MCF 10A (cell line): Measurements from ENCODE around the gene PRDX1. TPM values are rescaled to one million over a fixed set of nuclear protein-coding genes. Genes with fewer than 3 reads are reported as not detected.

Experiments
- BruUV-seq: library from RNA; stranded (reverse); fragments of 400-500 nt; replicated peaks from 2 replicates; lab custom pipeline; 2021; lab: Mats Ljungman, UMichigan
- CTCF ChIA-PET: fragments of 300-600 bp; sonication (Branson Sonifier 250); formaldehyde crosslinking; extraction: SDS; loops from one replicate; lab custom pipeline; 2021; ENCODE audit warnings: antibody characterized with exemption, inconsistent platforms; lab: Yijun Ruan, JAX
- POLR2A ChIA-PET: fragments of 300-600, 350-650 bp; sonication (Branson Sonifier 250); formaldehyde crosslinking; extraction: SDS; loops from one replicate; lab custom pipeline; 2020; ENCODE audit warnings: antibody characterized with exemption, inconsistent platforms; lab: Yijun Ruan, JAX
- DNase-seq: peaks from one replicate; pipeline ENCODE4 v3.0.0-alpha.2; 2018; ENCODE audit not compliant: unreplicated experiment
- H3K27ac Mint-ChIP-seq: one replicate; pipeline ENCODE4 v1.8.0; 2022; ENCODE audit warnings: mild to moderate bottlenecking, low read depth, mixed read lengths; ENCODE audit not compliant: unreplicated experiment
- H3K27me3 Mint-ChIP-seq: one replicate; pipeline ENCODE4 v1.8.0; 2022; ENCODE audit warnings: mixed read lengths; ENCODE audit not compliant: insufficient read depth, unreplicated experiment
- H3K36me3 Mint-ChIP-seq: one replicate; pipeline ENCODE4 v1.8.0; 2022; ENCODE audit warnings: mild to moderate bottlenecking, moderate library complexity, mixed read lengths; ENCODE audit not compliant: insufficient read depth, unreplicated experiment
- H3K4me1 Mint-ChIP-seq: one replicate; pipeline ENCODE4 v1.8.0; 2022; ENCODE audit warnings: mixed read lengths; ENCODE audit not compliant: insufficient read depth, unreplicated experiment
- H3K4me3 Mint-ChIP-seq: one replicate; pipeline ENCODE4 v1.8.0; 2022; ENCODE audit warnings: mild to moderate bottlenecking, moderate library complexity, mixed read lengths; ENCODE audit not compliant: unreplicated experiment
- H3K9me3 Mint-ChIP-seq: one replicate; pipeline ENCODE4 v1.8.0; 2022; ENCODE audit warnings: mixed read lengths; ENCODE audit not compliant: unreplicated experiment
- intact Hi-C: fragments of 100-400 bp; cut with micrococcal nuclease; formaldehyde crosslinking; loops from 2 replicates; pipeline ENCODE4 v1.14.1; 2022
- total RNA-seq: library from RNA; stranded (reverse); gene quantifications from 2 replicates; pipeline ENCODE4 v1.2.3, GENCODE V29; 2022
- TF ChIP-seq, protein P1 (sequence below): fragments of 200-600 bp; IDR thresholded peaks from one replicate; pipeline ENCODE4 v1.8.0; 2022; ENCODE audit warnings: antibody characterized with exemption, mild to moderate bottlenecking; ENCODE audit not compliant: unreplicated experiment

Gene PRDX1
- total RNA-seq, 1 experiment from 2014 or later, result 207 TPM

DNA sequence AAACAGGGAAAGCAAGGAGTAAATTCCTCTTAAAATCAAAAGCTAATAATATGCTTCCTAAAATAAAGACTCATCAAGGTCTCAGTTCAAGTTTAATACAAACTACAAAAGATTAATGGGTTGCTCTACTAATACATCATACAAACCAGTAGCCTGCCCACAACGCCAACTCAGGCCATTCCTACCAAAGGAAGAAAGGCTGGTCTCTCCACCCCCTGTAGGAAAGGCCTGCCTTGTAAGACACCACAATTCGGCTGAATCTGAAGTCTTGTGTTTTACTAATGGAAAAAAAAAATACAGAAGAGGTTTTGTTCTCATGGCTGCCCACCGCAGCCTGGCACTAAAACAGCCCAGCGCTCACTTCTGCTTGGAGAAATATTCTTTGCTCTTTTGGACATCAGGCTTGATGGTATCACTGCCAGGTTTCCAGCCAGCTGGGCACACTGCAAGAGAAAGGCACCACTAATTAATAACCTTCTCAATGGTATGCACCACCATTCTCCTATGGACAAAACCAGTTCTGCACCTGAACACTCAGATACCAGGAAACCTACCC is 10.6 kb downstream of the PRDX1 start:
- TF ChIP-seq, protein P1, sequence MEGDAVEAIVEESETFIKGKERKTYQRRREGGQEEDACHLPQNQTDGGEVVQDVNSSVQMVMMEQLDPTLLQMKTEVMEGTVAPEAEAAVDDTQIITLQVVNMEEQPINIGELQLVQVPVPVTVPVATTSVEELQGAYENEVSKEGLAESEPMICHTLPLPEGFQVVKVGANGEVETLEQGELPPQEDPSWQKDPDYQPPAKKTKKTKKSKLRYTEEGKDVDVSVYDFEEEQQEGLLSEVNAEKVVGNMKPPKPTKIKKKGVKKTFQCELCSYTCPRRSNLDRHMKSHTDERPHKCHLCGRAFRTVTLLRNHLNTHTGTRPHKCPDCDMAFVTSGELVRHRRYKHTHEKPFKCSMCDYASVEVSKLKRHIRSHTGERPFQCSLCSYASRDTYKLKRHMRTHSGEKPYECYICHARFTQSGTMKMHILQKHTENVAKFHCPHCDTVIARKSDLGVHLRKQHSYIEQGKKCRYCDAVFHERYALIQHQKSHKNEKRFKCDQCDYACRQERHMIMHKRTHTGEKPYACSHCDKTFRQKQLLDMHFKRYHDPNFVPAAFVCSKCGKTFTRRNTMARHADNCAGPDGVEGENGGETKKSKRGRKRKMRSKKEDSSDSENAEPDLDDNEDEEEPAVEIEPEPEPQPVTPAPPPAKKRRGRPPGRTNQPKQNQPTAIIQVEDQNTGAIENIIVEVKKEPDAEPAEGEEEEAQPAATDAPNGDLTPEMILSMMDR, result no peak
- H3K4me3 Mint-ChIP-seq, result no peak overlapping the region
- H3K36me3 Mint-ChIP-seq, result peaks cover 73% of the 10 kb centered on the region
- H3K27me3 Mint-ChIP-seq, result no peaks in the 10 kb centered on the region
- no peaks in the 10 kb centered on the region for H3K4me1 Mint-ChIP-seq
- no peaks in the 10 kb centered on the region for H3K9me3 Mint-ChIP-seq
- BruUV-seq, result no TSS peak
- no peak overlapping the region for H3K27ac Mint-ChIP-seq
- DNase-seq, result no peak
- ChIA-PET POLR2A (interaction anchor here (0.8 to 4.5 kb wide), 7 partner anchors 8 to 59 kb away, joined by 3 to 36 read pairs (median 5); partner anchors contain the start of gene PRDX1), CTCF (interaction anchor here (0.6 to 4.2 kb wide), 11 partner anchors 9 to 664 kb away, joined by 3 to 97 read pairs (median 4); partner anchors contain the start of genes CCDC163 and MMACHC)
- intact Hi-C loops, result loop anchor here (10.0 kb wide), 1 partner anchor 174 kb away; the partner anchor contains the start of genes GPBP1L1 and TMEM69

DNA sequence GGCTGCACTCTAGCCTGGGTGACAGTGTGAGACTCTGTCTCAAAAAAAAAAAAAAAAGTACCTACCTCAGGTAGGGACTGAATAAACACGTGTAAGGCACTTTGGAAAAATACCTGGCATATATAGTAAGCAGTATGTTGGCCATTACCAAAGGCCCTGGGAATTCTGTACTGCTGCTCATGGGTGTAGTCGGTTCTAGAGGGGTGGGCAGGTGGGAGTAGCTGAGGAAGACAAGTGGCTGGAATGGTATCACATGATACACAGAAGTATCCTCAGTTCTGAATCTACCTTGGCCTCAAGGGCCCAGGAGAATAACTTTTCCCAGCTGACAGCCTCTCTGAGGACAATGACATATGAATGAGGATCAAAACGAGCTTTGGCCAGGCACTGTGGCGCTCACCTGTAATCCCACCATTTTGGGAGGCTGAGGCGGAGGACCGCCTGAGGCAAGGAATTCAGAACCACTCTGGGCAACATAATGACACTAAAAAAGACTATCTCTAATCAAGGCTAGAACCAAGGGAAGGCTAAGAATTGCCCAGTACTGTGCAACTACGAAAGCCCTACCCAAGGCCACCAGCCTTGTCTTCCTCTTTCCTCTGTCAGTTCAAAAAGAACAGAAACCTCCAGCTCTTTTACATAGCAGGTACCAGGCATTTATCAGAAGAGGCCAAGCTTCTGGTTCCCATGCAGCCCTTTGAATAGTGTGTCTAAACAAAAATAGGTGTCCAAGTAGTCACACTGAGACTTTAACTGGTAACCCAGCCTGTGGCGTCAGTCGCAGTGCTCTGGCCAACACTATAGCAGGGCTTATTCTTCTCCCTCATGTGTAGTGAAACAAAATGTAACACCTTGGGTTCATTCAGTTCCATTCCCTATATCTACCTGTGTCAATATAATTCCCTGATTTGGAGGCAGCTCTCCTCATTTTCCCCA is 11.4 kb downstream of the PRDX1 start:
- Mint-ChIP-seq H3K4me1 (no peaks in the 10 kb centered on the region), H3K9me3 (no peaks in the 10 kb centered on the region), H3K36me3 (peaks cover 65% of the 10 kb centered on the region), H3K4me3 (no peak overlapping the region), H3K27ac (no peak overlapping the region), H3K27me3 (no peaks in the 10 kb centered on the region)
- intact Hi-C loops, result loop anchor here (10.0 kb wide), 1 partner anchor 174 kb away; the partner anchor contains the start of genes GPBP1L1 and TMEM69
- TF ChIP-seq, protein P1, result no peak
- BruUV-seq, result TSS peak; percentile 23
- POLR2A ChIA-PET, result interaction anchor here (1.0 to 4.5 kb wide), 5 partner anchors 9 to 60 kb away, joined by 4 to 36 read pairs (median 6); partner anchors contain the start of gene PRDX1
- no peak for DNase-seq
- CTCF ChIA-PET, result interaction anchor here (0.6 to 4.2 kb wide), 8 partner anchors 17 to 779 kb away, joined by 3 to 97 read pairs (median 3); no protein-coding TSS in a partner anchor

DNA sequence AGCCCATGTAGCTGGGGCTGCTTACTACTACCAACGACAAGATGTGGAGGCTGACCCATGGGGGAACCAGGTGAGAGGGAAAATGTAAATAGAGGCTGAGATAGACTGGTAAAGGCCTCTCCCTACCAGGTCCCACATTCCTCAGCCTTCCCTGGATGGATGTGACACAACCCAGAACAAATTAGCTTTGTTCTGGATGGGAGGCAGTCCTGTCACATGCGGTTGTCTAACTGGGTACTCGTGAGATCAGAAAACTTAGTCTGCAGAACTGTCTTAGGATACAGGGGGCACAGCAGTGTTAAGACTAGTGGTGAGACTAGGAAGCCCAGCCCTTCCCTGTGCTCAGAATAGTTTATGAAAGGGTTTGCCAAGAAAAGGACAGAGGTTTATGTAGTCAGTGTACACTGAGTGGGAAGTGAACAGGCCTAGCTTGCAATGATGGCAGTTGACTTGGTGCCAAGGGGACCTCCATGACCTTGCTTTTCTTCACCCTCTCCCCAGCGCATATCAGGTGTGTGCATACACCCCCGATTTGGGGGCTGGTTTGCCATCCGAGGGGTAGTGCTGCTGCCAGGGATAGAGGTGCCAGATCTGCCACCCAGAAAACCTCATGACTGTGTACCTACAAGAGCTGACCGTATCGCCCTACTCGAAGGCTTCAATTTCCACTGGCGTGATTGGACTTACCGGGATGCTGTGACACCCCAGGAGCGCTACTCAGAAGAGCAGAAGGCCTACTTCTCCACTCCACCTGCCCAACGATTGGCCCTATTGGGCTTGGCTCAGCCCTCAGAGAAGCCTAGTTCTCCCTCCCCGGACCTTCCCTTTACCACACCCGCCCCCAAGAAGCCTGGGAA is 13.2 kb downstream of the PRDX1 start:
- H3K27ac Mint-ChIP-seq, result peak overlapping the region; percentile 2
- ChIA-PET POLR2A (interaction anchor here (0.9 to 3.4 kb wide), 8 partner anchors 8 to 523 kb away, joined by 3 to 20 read pairs (median 4); partner anchors contain the start of genes AKR1A1, CCDC163, EIF2B3 and MMACHC), CTCF (interaction anchor here (0.6 to 1.7 kb wide), 5 partner anchors 9 to 158 kb away, joined by 3 to 10 read pairs (median 4); no protein-coding TSS in a partner anchor)
- no TSS peak for BruUV-seq
- no peaks in the 10 kb centered on the region for H3K4me1 Mint-ChIP-seq
- no peaks in the 10 kb centered on the region for H3K27me3 Mint-ChIP-seq
- no peak overlapping the region for H3K4me3 Mint-ChIP-seq
- peaks cover 55% of the 10 kb centered on the region for H3K36me3 Mint-ChIP-seq
- intact Hi-C loops, result no loop called here
- TF ChIP-seq, protein P1, result no peak
- DNase-seq, result no peak
- H3K9me3 Mint-ChIP-seq, result no peaks in the 10 kb centered on the region
